Measurements from ENCODE around the gene SMO. TPM values are rescaled to one million over a fixed set of nuclear protein-coding genes. Genes with fewer than 3 reads are reported as not detected.
A peak's percentile ranks its signal among the peaks of the same experiment; 100 is the strongest.

SMO gene
- total and polyA plus RNA-seq, 9 of the 15 experiments (the other 6 are each of a cell fraction or from before 2014, with no cell fraction given) = 0.05 to 0.13 (median 0.10) TPM; not detected in 5

DNA sequence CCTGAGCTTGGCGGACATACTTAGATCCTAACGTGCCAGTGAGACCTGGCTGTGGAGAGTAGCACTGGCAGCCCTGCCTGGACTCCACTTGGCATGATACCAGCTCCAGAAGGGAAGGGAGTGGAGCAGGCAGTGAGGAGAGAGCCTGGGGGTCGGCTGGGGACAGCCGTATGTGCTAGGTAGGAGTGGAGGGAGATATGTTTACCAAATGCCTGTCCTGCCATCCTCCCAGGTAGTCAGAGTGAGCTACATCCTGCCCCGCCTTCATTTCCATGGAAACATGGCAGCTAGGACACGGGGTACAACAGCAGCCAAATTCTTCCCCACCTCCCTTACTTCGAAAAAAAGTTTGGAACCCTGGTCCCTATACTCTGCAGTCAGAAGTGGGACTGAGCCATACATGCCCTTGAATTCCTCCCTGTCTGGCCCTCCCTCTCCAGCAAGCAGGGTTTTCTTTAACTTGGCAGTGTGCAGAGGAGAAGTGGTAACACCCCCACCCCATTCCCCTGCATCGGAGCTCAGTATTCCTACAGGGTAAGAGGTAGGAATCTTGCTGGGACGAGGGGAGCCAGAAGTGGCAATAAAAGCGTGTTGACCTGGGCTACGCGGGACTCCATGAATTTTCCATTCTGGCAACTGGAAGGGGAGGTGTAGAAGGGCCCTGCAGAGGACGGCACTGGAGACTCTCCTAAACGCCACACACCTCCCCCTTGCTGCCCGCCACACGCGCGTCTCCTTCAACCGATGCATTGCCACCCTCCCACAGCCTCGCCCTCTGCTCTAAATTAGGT lies 20.0 kb upstream of the SMO start:
- no TSS peak for BruUV-seq (replicated peaks)
- Histone ChIP-seq H3K4me3 (peak overlapping the region; percentile 25; the same call in 1 of the 2 replicates), H3K79me2 (ENCODE audit: control insufficient read depth, insufficient read depth, low read length) (no peaks in the 10 kb centered on the region), H3K27ac (ENCODE audit: extremely low read depth, low read depth, low read length) (no peak overlapping the region), H3K9ac (ENCODE audit: insufficient read depth in 1 of 2, low read depth in 2 of 2, low read length in 2 of 2) (peak overlapping the region; percentile 41 to 67), H3K9me3 (replicated peaks; ENCODE audit: control insufficient read depth, insufficient read depth, low read depth, low read length) (no peaks in the 10 kb centered on the region), H2AFZ (ENCODE audit: low read depth, low read length) (peak overlapping the region; percentile 81), H3K4me2 (ENCODE audit: insufficient read depth, low read length) (peak overlapping the region; percentile 65; the same call in 1 of the 2 replicates), H4K20me1 (replicated peaks; ENCODE audit: control insufficient read depth, insufficient read depth, low read length) (no peaks in the 10 kb centered on the region), H3K4me1 (replicated peaks in 1 of 2; ENCODE audit: control insufficient read depth in 2 of 2, insufficient read depth in 2 of 2, low read length in 2 of 2) (peaks cover 6 to 10% of the 10 kb centered on the region in 2 experiments; a peak in 4 of 5 replicates), H3K36me3 (ENCODE audit: control insufficient read depth, insufficient read depth, low read length) (no peaks in the 10 kb centered on the region), H3K27me3 (ENCODE audit: control insufficient read depth in 2 of 2, insufficient read depth in 2 of 2, low read length in 2 of 2) (peaks cover 11 to 49% of the 10 kb centered on the region in 2 experiments), H3K9me1 (ENCODE audit: control insufficient read depth, insufficient read depth, low read length) (no peaks in the 10 kb centered on the region)
- ChIA-PET CTCF (ENCODE audit: low intra/inter-chr PET ratio) (no interaction called here), POLR2A (interaction anchor here (0.7 kb wide), 1 partner anchor 247 kb away, joined by 3 read pairs; no protein-coding TSS in a partner anchor)
- DNase-seq (ENCODE audit: extremely low read depth in 1 of 4, low spot score in 3 of 4) = peak in 1 of 4 experiments; percentile 37
- peak; percentile 36 for ATAC-seq
- no peak for FAIRE-seq
- WGBS (ENCODE audit: insufficient coverage, low coverage, missing lambda C conversion rate) = 17% methylated on average over 20 of the region's 20 CpGs
- in situ Hi-C loops (cut with MboI) (no loop called here), intact Hi-C loops (cut with micrococcal nuclease) (no loop called here)
- TF ChIP-seq RFX1 (IDR thresholded peaks at IDR 0.05) = peak; percentile 34; the same call in 1 of the 2 replicates
- TF ChIP-seq ETV5 (CRISPR knock-in tag; IDR thresholded peaks at IDR 0.05; ENCODE audit: low read depth) = no peak

DNA sequence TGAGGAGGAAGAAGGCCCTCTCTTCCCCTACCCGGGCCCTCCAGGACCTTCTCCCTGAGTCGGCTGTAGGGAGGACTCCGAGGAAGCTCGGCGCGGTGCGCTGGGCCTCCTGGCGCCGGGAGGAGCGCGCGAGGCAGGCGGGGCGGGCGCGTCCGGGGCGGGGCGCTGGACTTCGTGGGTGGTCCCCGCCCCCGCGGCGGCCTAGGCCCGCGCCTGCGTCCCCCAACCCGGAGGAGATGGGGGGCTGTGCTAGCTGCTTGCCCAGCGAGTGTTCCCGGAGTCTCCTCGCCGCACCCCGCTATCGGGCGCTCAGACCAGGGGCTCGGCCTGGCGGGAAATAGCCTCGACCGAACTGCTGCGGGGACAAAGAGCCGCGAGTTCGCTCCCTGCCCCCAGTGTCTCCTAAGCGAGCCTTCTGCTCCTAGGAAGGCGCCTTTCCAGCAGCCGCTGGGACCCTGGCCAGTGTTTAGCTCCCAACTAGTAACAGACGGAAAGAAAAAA lies 19.2 kb upstream of the SMO start:
- Histone ChIP-seq H3K4me3 (peak overlapping the region; percentile 25), H3K9ac (ENCODE audit: insufficient read depth in 1 of 2, low read depth in 2 of 2, low read length in 2 of 2) (peak overlapping the region; percentile 41 to 67), H3K36me3 (ENCODE audit: control insufficient read depth, insufficient read depth, low read length) (no peaks in the 10 kb centered on the region), H3K4me1 (replicated peaks in 1 of 2; ENCODE audit: control insufficient read depth in 2 of 2, insufficient read depth in 2 of 2, low read length in 2 of 2) (peaks cover 6 to 10% of the 10 kb centered on the region in 2 experiments; a peak in 4 of 5 replicates), H3K27me3 (ENCODE audit: control insufficient read depth in 2 of 2, insufficient read depth in 2 of 2, low read length in 2 of 2) (peaks cover 17 to 56% of the 10 kb centered on the region in 2 experiments), H3K9me3 (replicated peaks; ENCODE audit: control insufficient read depth, insufficient read depth, low read depth, low read length) (no peaks in the 10 kb centered on the region), H3K79me2 (ENCODE audit: control insufficient read depth, insufficient read depth, low read length) (no peaks in the 10 kb centered on the region), H4K20me1 (replicated peaks; ENCODE audit: control insufficient read depth, insufficient read depth, low read length) (no peaks in the 10 kb centered on the region), H3K9me1 (ENCODE audit: control insufficient read depth, insufficient read depth, low read length) (no peaks in the 10 kb centered on the region), H3K27ac (ENCODE audit: extremely low read depth, low read depth, low read length) (no peak overlapping the region), H2AFZ (ENCODE audit: low read depth, low read length) (peak overlapping the region; percentile 81), H3K4me2 (ENCODE audit: insufficient read depth, low read length) (peak overlapping the region; percentile 65)
- 10% methylated on average over 42 of the region's 47 CpGs for WGBS (ENCODE audit: insufficient coverage, low coverage, missing lambda C conversion rate)
- DNase-seq (ENCODE audit: extremely low read depth in 1 of 4, low spot score in 3 of 4) = peak; percentile 74 to 94 (median 88)
- BruUV-seq (replicated peaks) = no TSS peak
- ATAC-seq = peak; percentile 94
- ChIA-PET CTCF (ENCODE audit: low intra/inter-chr PET ratio) (no interaction called here), POLR2A (interaction anchor here (0.5 kb wide), 1 partner anchor 592 kb away, joined by 3 read pairs; no protein-coding TSS in a partner anchor)
- in situ Hi-C loops (cut with MboI) = no loop called here
- intact Hi-C loops (cut with micrococcal nuclease) = no loop called here
- no peak for FAIRE-seq
- no peak for TF ChIP-seq BACH1 (tag; IDR thresholded peaks at IDR 0.05)
- no peak for TF ChIP-seq TFAM (CRISPR knock-in tag; conservative IDR thresholded peaks at IDR 0.05)
- TF ChIP-seq, protein P1, sequence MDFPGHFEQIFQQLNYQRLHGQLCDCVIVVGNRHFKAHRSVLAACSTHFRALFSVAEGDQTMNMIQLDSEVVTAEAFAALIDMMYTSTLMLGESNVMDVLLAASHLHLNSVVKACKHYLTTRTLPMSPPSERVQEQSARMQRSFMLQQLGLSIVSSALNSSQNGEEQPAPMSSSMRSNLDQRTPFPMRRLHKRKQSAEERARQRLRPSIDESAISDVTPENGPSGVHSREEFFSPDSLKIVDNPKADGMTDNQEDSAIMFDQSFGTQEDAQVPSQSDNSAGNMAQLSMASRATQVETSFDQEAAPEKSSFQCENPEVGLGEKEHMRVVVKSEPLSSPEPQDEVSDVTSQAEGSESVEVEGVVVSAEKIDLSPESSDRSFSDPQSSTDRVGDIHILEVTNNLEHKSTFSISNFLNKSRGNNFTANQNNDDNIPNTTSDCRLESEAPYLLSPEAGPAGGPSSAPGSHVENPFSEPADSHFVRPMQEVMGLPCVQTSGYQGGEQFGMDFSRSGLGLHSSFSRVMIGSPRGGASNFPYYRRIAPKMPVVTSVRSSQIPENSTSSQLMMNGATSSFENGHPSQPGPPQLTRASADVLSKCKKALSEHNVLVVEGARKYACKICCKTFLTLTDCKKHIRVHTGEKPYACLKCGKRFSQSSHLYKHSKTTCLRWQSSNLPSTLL (IDR thresholded peaks at IDR 0.05) = no peak
- no peak for TF ChIP-seq HNRNPK (IDR thresholded peaks at IDR 0.05; ENCODE audit: low read depth, low read length, poor library complexity, severe bottlenecking)
- no peak for TF ChIP-seq GABPB1 (CRISPR knock-in tag; IDR thresholded peaks at IDR 0.05)
- TF ChIP-seq, protein P2, sequence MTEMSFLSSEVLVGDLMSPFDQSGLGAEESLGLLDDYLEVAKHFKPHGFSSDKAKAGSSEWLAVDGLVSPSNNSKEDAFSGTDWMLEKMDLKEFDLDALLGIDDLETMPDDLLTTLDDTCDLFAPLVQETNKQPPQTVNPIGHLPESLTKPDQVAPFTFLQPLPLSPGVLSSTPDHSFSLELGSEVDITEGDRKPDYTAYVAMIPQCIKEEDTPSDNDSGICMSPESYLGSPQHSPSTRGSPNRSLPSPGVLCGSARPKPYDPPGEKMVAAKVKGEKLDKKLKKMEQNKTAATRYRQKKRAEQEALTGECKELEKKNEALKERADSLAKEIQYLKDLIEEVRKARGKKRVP (CRISPR knock-in tag; IDR thresholded peaks at IDR 0.05) = no peak
- no peak for TF ChIP-seq ZNF431 (CRISPR knock-in tag; IDR thresholded peaks at IDR 0.05)
- no peak for TF ChIP-seq ATF7 (IDR thresholded peaks at IDR 0.05)
- no peak for TF ChIP-seq NR1H2 (CRISPR knock-in tag; IDR thresholded peaks at IDR 0.05)
- TF ChIP-seq ARHGAP35 (IDR thresholded peaks at IDR 0.05; ENCODE audit: partially characterized antibody) = no peak

Measured in K562 (cell line).